ENCODE data around the gene GABBR2. TPM values are rescaled to one million over a fixed set of nuclear protein-coding genes. Genes with fewer than 3 reads are reported as not detected.

Gene GABBR2
- total and polyA plus RNA-seq, 2 of the 8 experiments (the other 6 are each of a cell fraction or from before 2014, with no cell fraction given): 0.50 to 1.2 TPM

GRCh38 chr9:98361645-98362044 lies 347.1 kb downstream of the GABBR2 start:
- Histone ChIP-seq H3K9me3 (ENCODE audit: insufficient read depth in 2 of 2, low read depth in 1 of 2, low read length in 1 of 2) (peaks cover 14 to 18% of the 10 kb centered on the region in 2 experiments), H3K14ac (ENCODE audit: insufficient read length) (no peak overlapping the region), H3K4me1 (replicated peaks in 1 of 4; ENCODE audit: control insufficient read depth in 3 of 4, insufficient read depth in 4 of 4, low read length in 3 of 4) (no peaks in the 10 kb centered on the region; a peak in 1 of 7 replicates), H2BK20ac (ENCODE audit: low read length) (no peak overlapping the region), H3K4ac (replicated peaks; ENCODE audit: insufficient read length, low read depth, low read length) (no peak overlapping the region), H2BK15ac (ENCODE audit: low read length) (no peak overlapping the region), H3K18ac (ENCODE audit: extremely low read depth, low read length) (no peak overlapping the region), H4K5ac (ENCODE audit: insufficient read length, low read depth, low read length) (no peak overlapping the region), H2AFZ (ENCODE audit: low read length) (no peak overlapping the region), H3K4me2 (ENCODE audit: insufficient read depth in 1 of 2, low read depth in 2 of 2, low read length in 2 of 2) (no peak overlapping the region), H3K4me3 (ENCODE audit: extremely low read depth in 1 of 4, insufficient read depth in 2 of 4, low read depth in 3 of 4, low read length in 4 of 4) (no peak overlapping the region), H3K79me1 (ENCODE audit: low read depth, low read length) (no peaks in the 10 kb centered on the region), H3K27me3 (replicated peaks in 1 of 4; ENCODE audit: control insufficient read depth in 3 of 4, extremely low read depth in 1 of 4, insufficient read depth in 3 of 4, low read length in 3 of 4) (no peaks in the 10 kb centered on the region), H3K79me2 (ENCODE audit: control insufficient read depth in 1 of 2, insufficient read depth in 2 of 2, low read length in 2 of 2) (no peaks in the 10 kb centered on the region), H3K23ac (ENCODE audit: insufficient read length) (no peak overlapping the region), H4K8ac (ENCODE audit: extremely low read depth, insufficient read depth, low read length) (no peak overlapping the region), H3K36me3 (ENCODE audit: control insufficient read depth in 2 of 4, insufficient read depth in 4 of 4, low read length in 3 of 4) (no peaks in the 10 kb centered on the region), H2AK5ac (ENCODE audit: low read depth, low read length) (no peak overlapping the region), H2BK12ac (ENCODE audit: low read depth, low read length) (no peak overlapping the region), H4K20me1 (replicated peaks in 1 of 2; ENCODE audit: control insufficient read depth in 1 of 2, insufficient read depth in 2 of 2, low read length in 2 of 2) (no peaks in the 10 kb centered on the region), H2BK120ac (replicated peaks; ENCODE audit: low read depth, low read length) (no peak overlapping the region), H2BK5ac (ENCODE audit: low read depth, low read length) (no peak overlapping the region), H3K56ac (replicated peaks; ENCODE audit: insufficient read length, low read depth, low read length) (no peak overlapping the region), H3K23me2 (ENCODE audit: low read depth, low read length) (no peaks in the 10 kb centered on the region), H3K27ac (ENCODE audit: low read depth, low read length) (no peak overlapping the region), H4K91ac (replicated peaks; ENCODE audit: insufficient read length, low read length) (no peak overlapping the region), H3K9ac (replicated peaks in 1 of 4; ENCODE audit: extremely low read depth in 1 of 4, low read depth in 3 of 4, low read length in 3 of 4) (no peak overlapping the region)
- DNase-seq (ENCODE audit: low read depth in 1 of 2, low spot score in 2 of 2) (no peak), FAIRE-seq (no peak)
- CTCF ChIA-PET (ENCODE audit: partially characterized antibody): interaction anchor here (0.7 to 1.4 kb wide), 3 partner anchors 48 to 82 kb away, joined by 3 read pairs; no protein-coding TSS in a partner anchor
- no peak for TF ChIP-seq CREB1 (IDR thresholded peaks at IDR 0.05)
- TF ChIP-seq YY1 (IDR thresholded peaks at IDR 0.05; ENCODE audit: low read depth, low read length): no peak
- no peak for TF ChIP-seq ATF3 (IDR thresholded peaks at IDR 0.05; ENCODE audit: insufficient read depth, low read depth, low read length)
- TF ChIP-seq NANOG (IDR thresholded peaks at IDR 0.05; ENCODE audit: insufficient read depth, low read depth, low read length, poor library complexity, severe bottlenecking): no peak
- TF ChIP-seq USF2 (IDR thresholded peaks at IDR 0.05; ENCODE audit: low read length): no peak
- no peak for TF ChIP-seq PHF8 (conservative IDR thresholded peaks at IDR 0.05; ENCODE audit: low read depth, low read length)
- TF ChIP-seq GTF2F1 (IDR thresholded peaks at IDR 0.05; ENCODE audit: borderline replicate concordance, low read depth, low read length): no peak
- no peak for TF ChIP-seq SP4 (IDR thresholded peaks at IDR 0.05; ENCODE audit: low read length)
- WGBS, 2 experiments (ENCODE audit: extremely low coverage in 1 of 2, insufficient coverage in 1 of 2, insufficient read length in 1 of 2, insufficient replicate concordance in 2 of 2, low coverage in 1 of 2, low lambda C conversion rate in 2 of 2, missing lambda C conversion rate in 1 of 2): 86% methylated on average over 3 of the region's 3 CpGs; no CpG with 5 or more reads in 1 of the 2 experiments
- POLR2A ChIA-PET (ENCODE audit: partially characterized antibody): no interaction called here

Data from H1 (cell line).